ENCODE results near the gene ELAVL4. TPM values are rescaled to one million over a fixed set of nuclear protein-coding genes. Genes with fewer than 3 reads are reported as not detected.
"Not testable (repeated sequence)": the region's sequence is repeated elsewhere in the genome, so short reads cannot be mapped to it uniquely, and the experiment has no call there.

Gene ELAVL4
- polyA plus RNA-seq, 3 donors = 0.12 to 0.81 TPM; not detected in 1

DNA sequence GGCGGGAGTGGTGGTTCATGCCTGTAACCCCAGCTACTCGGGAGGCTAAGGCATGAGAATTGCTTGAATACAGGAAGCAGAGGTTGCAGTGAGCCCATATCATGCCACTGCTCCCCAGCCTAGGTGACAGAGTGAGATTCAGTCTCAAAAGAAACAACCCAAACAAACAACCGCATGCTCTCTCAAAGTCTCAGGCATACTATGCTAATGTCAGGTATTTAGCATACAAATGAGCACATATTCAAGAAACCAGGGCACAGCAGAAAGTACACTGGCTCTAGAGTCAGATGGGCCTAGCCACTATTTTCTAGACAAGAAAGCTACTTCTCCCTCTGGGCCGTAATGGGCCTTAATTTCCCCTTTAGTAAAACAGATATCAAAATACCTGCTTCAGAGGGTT lies 55.0 kb downstream of the ELAVL4 start:
- H3K27ac ChIP-seq (ENCODE audit: low read depth, low read length) = no peak overlapping the region
- 73 to 89% (median 84%) methylated on average over 4 of the region's 4 CpGs for WGBS, 3 donors

DNA sequence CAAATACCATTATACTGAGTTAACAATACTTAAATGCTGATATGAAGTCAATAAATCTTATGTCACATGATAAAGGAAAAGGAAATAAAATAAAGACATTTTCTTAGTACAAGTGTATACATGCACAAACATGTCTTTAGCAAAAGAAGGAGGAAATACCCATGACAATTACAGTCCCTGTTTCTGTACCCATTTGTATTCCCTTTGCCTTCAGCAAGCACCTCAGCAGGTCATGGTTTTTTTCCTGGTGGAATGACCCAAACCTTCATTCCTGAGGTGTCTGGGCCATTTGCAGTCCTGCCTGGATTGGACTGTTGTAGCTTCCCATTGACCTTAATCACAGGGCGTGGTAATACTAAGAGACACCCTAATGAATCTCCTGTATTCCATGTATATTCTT lies 57.6 kb downstream of the ELAVL4 start:
- WGBS, 3 donors = 83 to 100% (median 96%) methylated on average over 1 of the region's 1 CpG
- not testable (repeated sequence) for H3K27ac ChIP-seq (ENCODE audit: low read depth, low read length)

DNA sequence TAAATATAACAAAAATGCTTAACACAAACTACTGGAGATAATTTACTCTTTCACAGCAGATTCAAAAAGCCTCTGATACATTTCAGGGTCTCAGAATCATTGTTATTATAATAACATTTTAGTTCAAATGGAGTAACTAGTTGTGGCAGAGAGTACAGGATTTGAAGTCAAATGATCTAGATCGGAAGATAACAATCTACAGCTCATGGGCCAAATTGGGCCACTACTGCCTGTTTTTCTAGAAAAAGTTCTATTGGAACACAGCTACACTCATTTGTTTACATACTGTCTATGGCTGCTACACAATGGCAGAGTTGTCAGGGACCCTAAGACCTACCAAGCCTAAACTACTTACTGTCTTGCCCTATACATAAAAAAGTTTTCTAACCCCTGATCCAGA lies 63.6 kb downstream of the ELAVL4 start:
- 48 to 87% (median 85%) methylated on average over 1 of the region's 1 CpG for WGBS, 3 donors
- H3K27ac ChIP-seq (ENCODE audit: low read depth, low read length) = no peak overlapping the region

DNA sequence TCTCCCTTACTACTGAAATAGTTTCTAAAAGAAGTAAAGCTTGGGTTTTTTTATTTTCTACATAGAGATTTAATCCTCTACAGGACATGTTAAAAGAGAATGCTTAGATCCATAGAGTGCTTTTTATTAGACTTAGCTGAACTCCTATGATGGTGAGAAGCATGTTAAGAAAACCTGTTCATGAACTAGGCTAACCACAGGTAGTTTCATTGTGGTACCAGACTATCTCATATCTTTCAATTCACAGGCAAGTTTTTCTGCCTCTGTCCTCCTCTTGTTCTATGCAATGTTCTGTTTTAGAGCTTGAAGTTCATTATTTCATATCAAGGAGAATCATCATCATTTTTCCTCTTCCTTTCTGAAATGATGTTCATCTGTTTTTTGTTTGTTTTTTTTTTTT lies 65.4 kb downstream of the ELAVL4 start:
- no peak overlapping the region for H3K27ac ChIP-seq (ENCODE audit: low read depth, low read length)

DNA sequence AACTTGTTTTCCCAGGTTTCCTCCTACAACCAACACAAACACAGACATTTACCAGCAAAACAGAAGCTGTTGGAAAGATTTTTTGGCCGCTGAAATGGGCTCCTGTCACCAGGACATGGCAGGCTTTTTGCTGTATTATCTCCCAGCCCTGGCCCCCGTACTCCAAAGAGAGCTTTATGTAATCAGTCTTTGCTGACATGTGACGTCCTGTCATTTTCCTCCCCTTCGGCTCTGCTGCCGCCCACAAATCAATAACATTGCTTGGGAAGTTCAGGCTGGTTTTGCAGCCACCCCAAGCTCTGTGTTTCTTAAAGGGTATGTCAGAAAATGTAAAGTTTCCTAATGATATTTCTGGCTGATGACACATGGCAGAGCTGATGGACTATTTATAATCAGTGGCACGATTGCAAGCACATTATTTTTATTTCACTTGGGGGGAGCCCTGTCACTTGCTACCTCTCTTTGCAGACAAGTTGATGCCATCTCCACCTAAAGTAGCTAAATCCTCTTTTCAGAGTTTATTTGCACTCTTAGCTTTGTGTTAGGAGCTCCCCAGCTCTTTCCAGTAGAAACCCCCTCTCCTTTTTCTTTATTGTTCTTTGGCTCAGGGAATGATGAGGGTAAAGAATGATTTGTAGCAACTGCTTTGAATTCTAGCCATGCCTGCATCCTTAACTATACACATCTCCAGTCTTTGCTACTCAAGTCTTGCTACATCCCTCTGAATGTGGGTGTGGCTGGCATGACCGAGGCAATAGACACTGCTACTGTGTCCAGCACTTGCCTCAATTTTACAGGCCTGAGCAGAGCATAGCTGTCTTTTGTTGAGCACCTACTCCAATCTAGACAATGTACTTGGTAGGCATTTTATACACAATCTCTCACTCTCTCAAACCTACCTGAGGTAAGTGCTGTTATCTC lies 67.3 kb downstream of the ELAVL4 start:
- H3K27ac ChIP-seq (ENCODE audit: low read depth, low read length) = no peak overlapping the region
- 23 to 65% (median 50%) methylated on average over 7 of the region's 7 CpGs for WGBS, 3 donors

DNA sequence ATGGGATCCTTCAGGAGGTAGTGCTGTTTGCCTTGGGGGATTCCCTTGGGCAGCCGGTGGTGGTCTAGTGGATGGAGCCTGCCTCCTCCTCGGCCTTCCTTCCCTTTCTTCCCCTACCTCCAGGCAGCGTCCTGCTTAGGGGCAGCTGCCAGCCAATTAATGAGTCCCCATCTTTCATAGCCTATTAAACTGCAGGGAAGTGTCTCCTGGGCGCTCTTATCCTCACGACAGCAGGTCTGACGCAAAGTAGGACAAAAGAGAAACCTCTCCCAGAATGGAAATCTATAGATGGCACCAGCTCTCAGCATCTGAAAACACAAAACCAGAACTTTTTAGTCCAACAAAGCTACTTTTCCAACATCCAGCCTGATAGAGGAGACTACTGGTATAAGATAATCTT lies 69.3 kb downstream of the ELAVL4 start:
- no peak overlapping the region for H3K27ac ChIP-seq (ENCODE audit: low read depth, low read length)
- 79 to 84% (median 79%) methylated on average over 6 of the region's 6 CpGs for WGBS, 3 donors

DNA sequence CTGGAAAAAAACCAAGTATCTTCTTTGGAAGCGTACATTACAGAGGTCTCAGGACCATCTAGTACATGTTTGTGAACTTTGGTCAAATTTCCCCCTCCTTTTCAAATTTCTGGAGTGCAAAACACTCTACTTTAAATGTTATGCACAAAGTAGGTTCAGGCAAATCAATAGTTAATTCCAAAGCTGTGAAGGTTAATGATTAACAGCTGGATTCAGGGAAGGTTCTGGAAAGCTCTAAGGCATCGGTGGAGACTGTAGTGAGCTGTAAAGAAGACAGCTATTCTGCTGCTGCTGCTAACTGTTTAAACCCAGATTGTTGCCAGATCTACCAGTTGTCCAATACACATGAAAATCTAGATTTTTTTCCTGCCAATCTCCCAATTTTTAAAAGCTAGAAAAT lies 70.9 kb downstream of the ELAVL4 start:
- 18 to 54% (median 52%) methylated on average over 2 of the region's 2 CpGs for WGBS, 3 donors

DNA sequence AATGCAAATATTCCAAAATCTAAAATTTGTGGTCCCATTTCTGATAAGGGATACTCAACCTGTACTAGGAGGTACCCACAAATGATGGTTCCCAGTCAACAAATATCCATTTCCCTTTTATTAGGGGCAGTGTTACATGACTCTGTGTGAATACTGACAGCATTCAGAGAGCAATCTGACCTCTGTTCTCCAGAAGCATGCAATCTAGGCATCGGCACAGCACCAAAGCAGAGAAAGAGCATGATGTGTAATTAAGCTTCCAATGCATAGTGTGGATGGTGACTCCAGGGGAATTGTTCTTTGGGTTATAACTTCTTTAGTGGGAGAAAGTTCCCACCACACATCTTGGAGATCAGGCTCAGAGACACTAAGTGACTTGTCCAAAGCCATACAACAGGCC lies 71.6 kb downstream of the ELAVL4 start:
- WGBS, 3 donors = 72 to 89% (median 82%) methylated on average over 1 of the region's 1 CpG
- no peak overlapping the region for H3K27ac ChIP-seq (ENCODE audit: low read depth, low read length)

More for the DNA sequence above, 70.9 kb downstream of the ELAVL4 start:
- H3K27ac ChIP-seq (ENCODE audit: low read depth, low read length) = no peak overlapping the region

DNA sequence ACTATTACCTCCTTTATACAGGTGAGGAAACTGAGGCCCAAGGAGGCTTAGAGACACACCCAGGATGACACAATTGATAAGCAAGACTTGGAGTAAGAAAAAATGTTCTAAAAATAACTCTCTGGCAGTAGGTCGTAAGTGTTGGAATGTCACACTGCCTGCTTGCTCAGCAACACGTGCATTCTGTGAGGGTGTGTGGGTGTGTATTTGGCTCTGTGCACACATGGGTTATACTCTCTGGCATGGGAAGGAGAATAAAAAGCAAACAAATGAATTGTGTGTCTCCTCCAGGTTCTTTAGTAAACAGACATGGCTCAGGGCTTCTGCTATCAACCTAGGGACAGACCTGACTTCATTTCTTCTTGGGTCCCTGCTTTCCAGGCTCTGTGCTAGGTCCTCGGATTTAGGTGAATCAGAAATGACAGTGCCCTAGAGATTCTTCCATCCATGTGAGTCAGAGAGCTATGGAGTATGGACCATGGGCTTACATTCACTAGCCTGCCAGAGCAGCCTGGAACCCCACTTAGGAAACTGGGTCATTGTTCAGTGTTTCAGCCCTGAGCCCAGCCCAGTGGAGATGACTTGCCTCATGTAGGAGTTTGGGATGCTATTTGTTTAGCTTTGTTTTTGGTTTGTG lies 72.4 kb downstream of the ELAVL4 start:
- 31 to 53% (median 44%) methylated on average over 3 of the region's 3 CpGs for WGBS, 3 donors
- H3K27ac ChIP-seq (ENCODE audit: low read depth, low read length) = no peak overlapping the region

DNA sequence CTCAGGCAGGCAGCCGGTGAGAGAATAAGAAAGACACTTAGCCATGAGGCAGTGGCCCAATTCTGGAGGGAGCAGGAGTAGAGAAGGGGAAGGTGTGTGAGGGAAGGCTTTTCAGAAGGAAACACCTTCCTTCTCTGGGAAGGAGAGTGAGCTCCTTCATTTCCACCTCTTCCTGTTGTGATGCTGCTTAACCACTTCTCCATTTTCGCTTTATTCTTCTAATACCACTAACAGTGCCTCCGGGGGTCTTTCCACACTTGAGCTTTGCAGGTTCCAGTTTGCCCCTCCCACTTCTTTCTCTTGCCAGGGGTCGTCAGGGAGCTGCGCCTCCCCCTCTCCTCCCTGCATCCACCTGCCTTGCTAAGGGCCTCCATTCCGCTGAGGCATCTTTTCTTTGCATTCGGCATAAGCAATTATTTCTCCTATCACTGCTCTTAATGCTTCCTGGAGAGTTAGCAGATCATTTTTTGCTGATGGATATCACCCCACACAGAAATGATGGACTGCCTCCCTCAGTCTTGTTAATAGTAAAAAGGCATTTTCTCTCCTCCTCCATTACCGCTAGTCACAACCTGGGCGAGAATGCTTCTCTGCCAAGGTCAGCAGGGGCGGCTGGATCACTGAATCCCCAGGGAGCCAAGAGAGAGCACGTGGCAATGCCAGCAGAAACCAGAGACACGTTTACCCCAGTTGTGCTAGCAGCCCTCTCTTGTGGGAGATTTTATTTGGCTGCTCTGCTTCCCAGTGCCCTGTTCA lies 74.8 kb downstream of the ELAVL4 start:
- no peak overlapping the region for H3K27ac ChIP-seq (ENCODE audit: low read depth, low read length)
- 20 to 37% (median 25%) methylated on average over 12 of the region's 12 CpGs for whole genome bisulfite sequencing, 3 donors

DNA sequence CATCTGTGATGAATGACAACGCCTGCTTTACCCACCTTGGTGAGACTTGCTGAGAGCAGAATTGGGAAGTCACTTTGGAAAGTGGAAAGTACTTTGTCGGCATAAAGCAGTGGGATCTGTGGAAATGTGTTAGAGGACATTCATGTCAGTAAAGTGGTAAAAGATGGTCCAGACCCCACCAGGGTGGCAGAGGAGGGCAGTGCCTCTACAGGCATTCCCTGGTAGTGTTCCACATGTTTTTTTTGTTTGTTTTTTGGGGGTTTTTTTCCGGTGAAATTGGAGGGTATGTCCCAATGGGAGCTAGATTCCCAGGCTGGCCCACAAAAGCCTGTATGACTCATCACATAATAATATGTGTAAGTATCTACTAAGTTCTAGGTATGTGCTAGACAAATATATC lies 80.6 kb downstream of the ELAVL4 start:
- H3K27ac ChIP-seq (ENCODE audit: low read depth, low read length) = no peak overlapping the region
- WGBS, 3 donors = 72 to 86% (median 85%) methylated on average over 3 of the region's 3 CpGs

DNA sequence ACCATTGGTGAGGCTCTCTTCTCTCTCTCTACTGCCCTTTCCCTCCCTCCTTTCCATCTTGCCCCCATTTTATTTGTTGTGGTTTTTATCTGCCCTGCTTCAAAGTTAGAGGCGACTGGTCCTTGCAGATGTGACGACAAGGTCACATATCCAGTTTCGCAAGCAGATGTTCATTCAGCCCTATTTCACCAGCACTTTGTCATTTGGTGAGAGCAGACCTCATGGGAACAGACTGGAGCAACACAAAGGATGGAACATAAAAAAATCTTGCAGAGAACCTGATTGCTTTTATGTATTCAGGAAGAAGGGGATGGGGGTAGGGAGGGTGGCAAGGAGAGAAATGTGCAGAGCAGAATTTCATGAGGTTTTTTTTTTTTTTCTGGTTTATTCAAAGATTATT lies 84.3 kb downstream of the ELAVL4 start:
- 22 to 43% (median 38%) methylated on average over 3 of the region's 3 CpGs for WGBS, 3 donors
- H3K27ac ChIP-seq (ENCODE audit: low read depth, low read length) = no peak overlapping the region

DNA sequence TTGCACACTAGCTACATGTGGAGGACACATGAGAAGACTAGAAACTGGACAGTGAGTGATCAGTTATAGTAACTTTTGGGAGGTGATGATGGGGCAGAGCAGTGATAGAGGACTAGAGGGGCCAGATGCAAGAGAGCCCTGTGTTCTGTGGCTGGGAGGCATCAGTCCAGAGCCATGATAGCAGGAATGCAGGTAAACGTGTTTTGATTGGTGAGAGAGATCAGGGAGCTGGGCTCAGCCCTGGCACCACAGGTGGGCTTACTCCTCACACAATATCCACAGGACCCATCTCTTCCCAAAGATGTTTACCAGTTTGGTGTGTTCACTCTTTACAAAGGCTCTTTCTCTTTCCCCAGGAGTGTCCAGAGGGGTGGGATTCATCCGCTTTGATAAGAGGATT lies 86.5 kb downstream of the ELAVL4 start:
- WGBS, 3 donors = 55 to 76% (median 67%) methylated on average over 2 of the region's 2 CpGs
- H3K27ac ChIP-seq (ENCODE audit: low read depth, low read length) = no peak overlapping the region

DNA sequence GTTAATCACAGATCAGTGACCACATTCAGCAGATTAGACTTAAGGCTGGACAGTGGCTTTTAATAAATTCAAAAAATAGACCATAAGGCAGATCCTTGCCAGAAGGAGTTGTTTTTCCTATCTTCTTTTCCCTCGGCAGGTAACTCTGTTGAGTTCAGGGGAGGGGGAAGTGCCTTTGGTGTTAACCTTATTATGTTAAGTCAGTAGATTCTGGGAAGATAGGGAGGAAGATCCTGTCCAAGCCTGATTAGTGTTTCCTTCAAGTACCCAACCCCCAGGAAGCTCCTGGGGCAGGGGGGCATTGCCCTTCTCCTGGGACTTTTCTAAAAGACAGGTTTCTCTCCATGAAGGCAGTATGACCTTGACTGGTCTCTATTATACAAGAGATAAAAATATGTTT lies 87.4 kb downstream of the ELAVL4 start:
- WGBS, 3 donors = 42 to 50% (median 43%) methylated on average over 1 of the region's 1 CpG

DNA sequence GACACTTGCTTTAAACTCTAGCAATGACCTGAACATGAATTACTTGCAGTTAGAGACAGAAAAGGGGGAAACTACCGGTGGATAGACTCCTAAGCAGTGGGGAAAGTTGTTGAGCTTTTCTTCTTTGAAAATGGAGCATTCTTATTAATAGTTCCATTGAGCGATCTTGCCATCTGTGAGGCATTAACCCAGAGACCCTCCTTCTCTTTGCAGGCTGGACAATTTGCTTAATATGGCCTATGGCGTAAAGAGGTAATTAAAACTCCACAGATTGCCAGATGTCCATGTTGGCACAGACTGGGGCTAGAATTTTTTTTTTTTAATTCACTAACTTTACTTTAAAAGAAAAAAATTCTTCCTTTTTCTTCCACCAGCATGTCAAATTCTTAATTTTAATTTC lies 88.5 kb downstream of the ELAVL4 start:
- no peak overlapping the region for H3K27ac ChIP-seq (ENCODE audit: low read depth, low read length)
- 70 to 85% (median 80%) methylated on average over 3 of the region's 3 CpGs for WGBS, 3 donors

More for the DNA sequence above, 87.4 kb downstream of the ELAVL4 start:
- H3K27ac ChIP-seq (ENCODE audit: low read depth, low read length) = no peak overlapping the region

DNA sequence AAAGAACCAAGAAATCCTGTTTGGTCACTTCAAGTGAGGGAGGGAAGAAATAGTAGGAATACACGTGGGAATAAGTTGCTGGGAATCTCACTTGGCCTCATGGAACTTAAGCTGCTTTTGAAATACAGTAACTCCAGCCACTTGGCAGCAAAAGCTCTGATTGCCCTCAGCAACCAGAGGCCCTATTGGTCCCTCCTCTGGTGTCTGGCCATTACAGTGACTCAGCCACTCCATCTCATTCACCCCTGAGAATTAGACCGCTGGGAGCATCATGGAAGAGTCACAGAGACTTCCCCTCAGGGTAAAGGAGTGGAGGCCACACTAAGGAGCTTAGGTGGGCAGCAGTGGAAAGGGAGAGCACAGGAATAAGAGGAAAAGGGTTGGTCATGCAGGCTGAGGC lies 99.6 kb downstream of the ELAVL4 start:
- H3K27ac ChIP-seq (ENCODE audit: low read depth, low read length) = no peak overlapping the region
- WGBS, 3 donors = 41 to 61% (median 60%) methylated on average over 2 of the region's 2 CpGs

DNA sequence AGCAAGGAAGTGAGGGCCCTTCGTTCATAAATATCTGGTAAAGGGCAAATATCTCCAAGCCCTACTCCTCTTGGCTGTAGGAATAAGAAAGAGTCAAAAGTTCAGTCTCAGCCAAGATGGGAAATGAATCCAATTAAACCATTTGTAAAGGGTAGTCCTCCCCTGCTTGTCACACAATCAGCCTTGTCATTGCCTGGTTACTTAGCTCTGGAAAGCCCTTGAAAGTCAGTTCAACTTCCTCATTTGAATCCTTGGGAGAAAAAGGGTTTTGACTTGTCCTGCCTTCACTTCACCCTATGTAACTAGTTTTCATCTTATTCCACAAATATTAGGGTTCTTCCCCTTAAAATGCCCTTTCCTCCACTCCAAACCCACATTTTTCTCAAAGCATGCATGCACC lies 100.0 kb downstream of the ELAVL4 start:
- H3K27ac ChIP-seq (ENCODE audit: low read depth, low read length) = no peak overlapping the region
- 32 to 50% (median 40%) methylated on average over 1 of the region's 1 CpG for WGBS, 3 donors

DNA sequence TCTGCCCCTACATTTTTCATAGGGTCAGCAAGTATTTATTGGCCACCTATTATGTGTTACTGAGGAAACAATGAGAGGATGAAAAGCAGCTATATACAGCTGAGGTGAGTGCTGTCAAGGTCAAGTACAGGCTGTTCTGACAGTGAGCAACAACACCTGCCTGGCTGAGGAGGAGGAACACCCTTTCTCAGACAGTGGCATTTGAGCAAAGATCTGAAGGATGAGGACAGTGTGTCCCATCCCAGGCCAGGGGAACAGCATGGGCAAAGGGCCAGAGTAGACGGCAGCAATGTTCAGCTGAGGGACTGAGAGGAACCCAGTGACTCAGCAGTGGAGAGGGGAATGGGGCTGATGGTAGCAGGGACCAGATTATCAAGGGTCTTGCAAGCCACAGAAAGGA lies 101.0 kb downstream of the ELAVL4 start:
- WGBS, 3 donors = 30 to 45% (median 37%) methylated on average over 1 of the region's 1 CpG

DNA sequence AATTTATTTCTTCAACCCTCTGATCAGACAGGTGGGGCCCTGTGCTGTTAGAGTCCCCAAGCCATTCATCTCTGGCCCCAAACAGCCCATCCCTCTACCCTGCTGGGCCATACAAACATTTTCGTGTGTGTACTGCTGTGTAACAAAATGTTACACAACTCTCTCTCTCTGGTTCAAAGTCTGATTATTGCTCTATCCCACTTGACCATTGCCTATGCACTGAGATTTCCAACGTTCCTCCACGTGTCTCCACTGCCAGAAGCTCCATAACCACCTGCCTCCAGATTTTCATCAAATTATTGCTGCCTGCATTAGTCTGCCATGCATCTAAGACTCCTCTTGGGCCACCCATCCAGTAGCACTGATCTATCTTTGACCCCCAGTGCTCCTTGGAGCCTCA lies 104.8 kb downstream of the ELAVL4 start:
- 57 to 67% (median 63%) methylated on average over 3 of the region's 3 CpGs for WGBS, 3 donors
- H3K27ac ChIP-seq (ENCODE audit: low read depth, low read length) = no peak overlapping the region

More for the DNA sequence above, 101.0 kb downstream of the ELAVL4 start:
- H3K27ac ChIP-seq (ENCODE audit: low read depth, low read length) = no peak overlapping the region
